Measurements from ENCODE around the gene EPX.

EPX gene

GRCh38 chr17:58186591-58186990 lies 5.9 kb upstream of the EPX start:
- DNase-seq (ENCODE audit: low read depth in 2 of 2): no peak

DNA sequence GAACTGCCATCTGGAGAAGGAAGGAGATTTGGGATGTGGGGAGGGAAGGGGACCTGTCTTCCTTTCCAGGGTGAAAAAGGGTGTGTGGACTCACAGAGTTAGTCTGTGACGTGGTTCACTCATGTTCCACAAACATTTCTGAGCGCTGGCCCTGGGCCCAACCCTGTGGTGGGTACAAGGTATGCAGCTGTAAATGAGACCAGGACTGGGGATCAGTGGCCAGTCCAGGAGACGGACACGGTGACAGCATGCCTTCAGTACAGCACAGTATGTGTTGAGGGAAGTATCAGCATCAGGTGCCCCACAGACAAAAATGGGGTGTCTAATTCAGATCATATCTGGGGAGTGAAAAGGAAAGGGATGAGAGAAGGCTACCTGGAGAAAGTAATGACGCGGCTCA lies 5.5 kb upstream of the EPX start:
- DNase-seq (ENCODE audit: low read depth in 2 of 2): no peak

DNA sequence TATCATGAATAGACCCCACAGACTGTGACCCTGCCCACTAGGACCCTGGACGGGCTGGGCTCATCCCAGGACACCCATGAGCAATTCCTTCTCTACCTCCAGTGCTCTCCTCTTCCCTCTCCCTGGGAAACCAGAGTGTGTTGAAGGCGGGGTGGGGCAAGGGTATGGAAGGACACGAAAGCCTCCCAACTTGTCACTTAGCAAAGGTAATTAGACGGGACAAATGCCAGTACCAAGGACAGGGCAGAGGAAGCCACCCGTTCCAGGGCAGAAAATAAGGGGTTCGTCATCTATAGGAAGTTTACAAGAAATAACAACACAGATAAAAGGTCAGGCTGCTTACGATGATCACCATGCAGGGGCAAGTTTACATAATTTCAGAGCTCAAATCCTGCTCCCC lies 4.9 kb upstream of the EPX start:
- DNase-seq (ENCODE audit: low read depth in 2 of 2): no peak

- no peak for DNase-seq (ENCODE audit: low read depth in 2 of 2)
Observed at GRCh38 chr17:58189436-58190146, 2.9 kb upstream of the EPX start.

GRCh38 chr17:58191241-58191896 lies 1.2 kb upstream of the EPX start:
- DNase-seq (ENCODE audit: low read depth in 2 of 2): no peak

- DNase-seq (ENCODE audit: low read depth in 2 of 2): no peak
Observed at GRCh38 chr17:58193641-58194255, 1.2 kb downstream of the EPX start.

- DNase-seq (ENCODE audit: low read depth in 2 of 2): no peak
Observed at GRCh38 chr17:58195518-58196123, 3.1 kb downstream of the EPX start.

- DNase-seq (ENCODE audit: low read depth in 2 of 2): no peak
Observed at GRCh38 chr17:58196610-58197009, 4.1 kb downstream of the EPX start.

DNA sequence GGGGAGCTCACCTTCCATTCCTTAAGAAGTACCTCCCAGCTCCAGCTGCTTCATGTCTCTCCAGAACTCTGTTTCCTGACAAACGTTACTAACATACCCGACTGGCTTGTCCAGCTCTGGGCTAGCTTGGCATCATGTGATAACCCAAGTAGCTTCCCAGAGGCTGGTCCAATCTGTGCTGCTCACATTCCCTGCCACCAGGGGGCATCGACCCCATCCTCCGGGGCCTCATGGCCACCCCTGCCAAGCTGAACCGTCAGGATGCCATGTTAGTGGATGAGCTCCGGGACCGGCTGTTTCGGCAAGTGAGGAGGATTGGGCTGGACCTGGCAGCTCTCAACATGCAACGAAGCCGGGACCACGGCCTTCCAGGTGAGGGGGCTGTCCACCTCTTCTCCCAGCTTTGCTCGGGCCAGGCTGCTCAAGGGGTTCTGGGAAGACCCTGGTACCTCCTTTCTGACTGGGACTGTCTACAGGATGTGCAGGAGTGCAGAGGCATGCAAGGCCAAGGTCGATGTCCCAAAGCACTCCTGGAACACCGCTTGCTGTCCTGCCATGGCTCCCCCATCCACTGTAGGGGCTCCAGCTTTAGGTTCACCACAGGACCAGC lies 7.6 kb downstream of the EPX start:
- DNase-seq (ENCODE audit: low read depth in 2 of 2): peak; percentile 31 to 48

- no peak for DNase-seq (ENCODE audit: low read depth in 2 of 2)
Observed at GRCh38 chr17:58202859-58203258, 10.3 kb downstream of the EPX start.

GRCh38 chr17:58204796-58205195 lies 12.3 kb downstream of the EPX start:
- DNase-seq (ENCODE audit: low read depth in 2 of 2): no peak

DNA sequence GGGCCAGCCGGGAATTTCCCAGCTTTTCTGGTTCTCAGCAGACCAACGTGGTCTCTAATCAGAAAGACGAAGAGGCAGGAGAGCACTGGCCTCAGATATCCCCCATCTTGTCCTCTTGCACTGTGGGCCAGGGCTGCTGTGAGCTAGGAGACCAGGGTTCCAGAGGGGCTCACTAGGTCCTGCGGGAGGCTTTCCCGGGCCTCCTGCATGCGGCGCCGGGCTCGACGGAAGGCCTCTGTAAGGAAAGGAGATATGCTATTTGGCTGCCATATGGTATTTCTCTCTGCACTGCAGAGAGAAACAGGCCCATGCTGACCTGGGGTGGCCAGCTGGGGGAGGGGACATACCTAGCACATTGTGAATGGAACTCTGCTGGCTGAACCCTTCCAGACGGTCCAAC lies 13.4 kb downstream of the EPX start:
- DNase-seq (ENCODE audit: low read depth in 2 of 2): no peak

- DNase-seq (ENCODE audit: low read depth in 2 of 2): no peak
Observed at GRCh38 chr17:58207451-58207850, 14.9 kb downstream of the EPX start.

GRCh38 chr17:58208344-58208743 lies 15.8 kb downstream of the EPX start:
- no peak for DNase-seq (ENCODE audit: low read depth in 2 of 2)

- DNase-seq (ENCODE audit: low read depth in 2 of 2): no peak
Observed at GRCh38 chr17:58210922-58211321, 18.4 kb downstream of the EPX start.

DNA sequence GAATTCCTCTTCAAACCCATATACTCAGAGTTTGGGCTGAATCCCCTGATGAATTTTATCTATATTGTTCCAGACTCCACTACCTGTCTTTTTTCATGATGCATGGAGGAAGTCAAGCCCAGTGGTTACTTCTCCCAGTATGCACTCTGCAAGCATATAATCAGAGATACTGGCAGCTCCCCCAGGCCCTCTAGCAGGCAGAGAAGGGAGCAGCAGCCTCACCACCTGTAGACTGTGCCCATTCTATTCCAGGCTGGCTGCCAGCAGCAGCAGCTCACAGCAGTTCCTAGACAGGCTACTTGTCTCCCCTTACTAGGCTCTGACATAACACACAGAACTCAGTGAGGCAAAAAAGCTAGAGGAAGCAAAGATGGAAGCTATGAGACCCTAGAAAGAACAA lies 23.2 kb downstream of the EPX start:
- no peak for DNase-seq (ENCODE audit: low read depth in 2 of 2)

DNA sequence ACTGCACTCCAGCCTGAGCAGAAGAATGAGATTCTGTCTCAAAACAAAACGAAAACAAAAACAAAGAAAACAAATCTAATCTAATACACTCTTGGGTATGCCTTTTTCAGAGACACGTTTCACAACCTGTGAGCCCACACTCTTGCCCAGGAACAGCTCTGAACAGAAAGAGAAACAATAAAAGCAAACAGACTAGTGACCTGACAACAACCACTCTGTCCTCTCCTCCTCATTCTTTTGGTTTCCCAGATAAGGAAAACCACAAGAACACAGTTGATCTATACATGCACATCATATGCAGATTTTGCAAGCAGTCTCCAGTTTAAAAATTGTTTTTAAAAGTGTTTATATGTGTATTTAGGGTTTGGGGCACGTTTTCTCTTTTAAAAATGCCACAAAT lies 25.2 kb downstream of the EPX start:
- DNase-seq (ENCODE audit: low read depth in 2 of 2): no peak

DNA sequence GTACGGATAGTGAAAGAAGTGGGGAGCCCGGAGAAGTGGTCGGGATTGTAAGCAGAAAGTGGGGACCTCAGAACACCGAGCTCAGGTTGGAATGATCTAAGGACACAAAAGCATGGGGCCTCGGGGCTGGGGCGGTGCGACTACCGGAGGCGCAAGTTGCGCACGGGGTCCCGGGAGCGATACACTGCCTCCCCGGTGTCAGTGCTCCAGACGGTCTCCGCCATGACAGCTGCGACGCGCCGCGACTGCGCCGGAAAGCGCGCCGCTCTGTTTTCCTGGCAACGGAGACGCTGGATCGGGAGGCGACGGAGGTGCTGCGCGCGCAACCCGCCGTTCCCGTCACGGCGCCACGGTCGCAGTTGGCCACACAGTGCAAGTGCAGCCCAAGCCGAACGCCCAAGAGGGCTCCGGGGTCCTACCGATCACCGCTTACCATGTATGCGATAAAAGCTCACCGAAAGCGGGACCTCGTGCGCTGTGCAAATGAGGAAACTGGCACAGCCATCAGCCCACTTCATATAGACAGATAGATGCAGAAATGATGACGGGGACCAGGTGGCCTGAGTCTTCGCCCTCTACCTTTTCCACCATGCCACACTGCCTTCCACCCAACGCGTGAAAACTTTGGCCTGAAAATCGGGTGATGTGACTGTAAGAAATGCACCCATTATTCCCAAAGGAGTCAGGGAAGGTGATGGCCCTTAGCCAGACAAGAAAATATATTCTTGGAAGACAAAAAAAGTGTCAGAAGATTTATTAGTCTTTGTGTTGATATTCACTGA lies 26.7 kb downstream of the EPX start, which contains the start of gene MKS1:
TSS of gene MKS1 (minus strand) at position 249 of the 782 bp plus-strand sequence. CDS start at position 224, 25 bp downstream.
- DNase-seq (ENCODE audit: low read depth in 2 of 2): peak; percentile 89 to 93

DNA sequence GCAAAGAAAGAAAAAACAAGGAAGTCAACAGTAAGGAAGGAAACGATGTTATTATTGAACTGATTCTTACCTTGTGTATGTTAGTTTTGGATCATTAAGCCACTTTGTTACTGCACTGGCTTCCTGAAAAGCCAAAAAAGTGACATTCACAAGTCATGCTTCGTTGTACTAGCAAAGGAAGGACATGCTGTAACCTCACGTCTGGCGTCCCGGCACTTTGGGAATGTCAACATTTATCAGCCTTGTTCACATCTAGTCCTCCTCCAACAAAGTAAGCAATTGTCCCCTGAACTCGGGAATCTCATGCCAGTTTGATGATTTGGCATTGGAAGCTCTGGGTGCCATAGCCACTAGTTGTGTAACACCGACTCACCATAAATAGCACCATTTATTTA lies 27.3 kb downstream of the EPX start:
- DNase-seq (ENCODE audit: low read depth in 2 of 2): no peak

GRCh38 chr17:58224315-58224714 lies 31.8 kb downstream of the EPX start:
- no peak for DNase-seq (ENCODE audit: low read depth in 2 of 2)

- DNase-seq (ENCODE audit: low read depth in 2 of 2): no peak
Observed at GRCh38 chr17:58227733-58228132, 35.2 kb downstream of the EPX start.
